NCI-H1048 (cell line): ENCODE measurements around the gene SOX8.

Experiments used
- DNase-seq: peaks from one replicate; lab custom pipeline; 2025; lab: John Stamatoyannopoulos, UW

The SOX8 gene

GRCh38 chr16:988471-989353 is 7.1 kb downstream of the SOX8 start:
- DNase-seq = no peak

- no peak for DNase-seq
These were observed 7.8 kb downstream of the SOX8 start for GRCh38 chr16:989354-989814.

- DNase-seq = no peak
These were observed 9.1 kb downstream of the SOX8 start for GRCh38 chr16:990516-991291.

GRCh38 chr16:991345-991744 is 9.8 kb downstream of the SOX8 start:
- no peak for DNase-seq

- DNase-seq = no peak
These were observed 10.2 kb downstream of the SOX8 start for GRCh38 chr16:991773-992172.

GRCh38 chr16:993731-994130 is 12.2 kb downstream of the SOX8 start:
- no peak for DNase-seq

GRCh38 chr16:995087-995486 is 13.5 kb downstream of the SOX8 start:
- DNase-seq = no peak

GRCh38 chr16:995783-996182 is 14.2 kb downstream of the SOX8 start:
- no peak for DNase-seq

- no peak for DNase-seq
These were observed 15.1 kb downstream of the SOX8 start for GRCh38 chr16:996681-997080.

GRCh38 chr16:997440-998051 is 16.0 kb downstream of the SOX8 start:
- no peak for DNase-seq

GRCh38 chr16:998211-998610 is 16.6 kb downstream of the SOX8 start:
- no peak for DNase-seq

GRCh38 chr16:998615-999014 is 17.0 kb downstream of the SOX8 start:
- no peak for DNase-seq

- DNase-seq = no peak
These were observed 18.1 kb downstream of the SOX8 start for GRCh38 chr16:999677-1000076.

GRCh38 chr16:1000608-1001007 is 19.0 kb downstream of the SOX8 start:
- DNase-seq = no peak

GRCh38 chr16:1001096-1001495 is 19.5 kb downstream of the SOX8 start:
- no peak for DNase-seq

- DNase-seq = no peak
These were observed 21.0 kb downstream of the SOX8 start for GRCh38 chr16:1002399-1003166.

GRCh38 chr16:1003391-1004347 is 22.1 kb downstream of the SOX8 start:
- no peak for DNase-seq

GRCh38 chr16:1005286-1005685 is 23.7 kb downstream of the SOX8 start:
- DNase-seq = no peak

- no peak for DNase-seq
These were observed 25.2 kb downstream of the SOX8 start for GRCh38 chr16:1006781-1007180.

GRCh38 chr16:1007284-1007850 is 25.8 kb downstream of the SOX8 start:
- no peak for DNase-seq
